ENCODE data around the gene DMBT1. TPM values are rescaled to one million over a fixed set of nuclear protein-coding genes. Genes with fewer than 3 reads are reported as not detected.

Gene DMBT1
- total and polyA plus RNA-seq, 2 donors (not counting 1 experiment from before 2014, with no cell fraction given): not detected

- 91% methylated on average over 11 of the region's 13 CpGs for WGBS (ENCODE audit: insufficient coverage)
- Histone ChIP-seq H4K20me1 (ENCODE audit: control insufficient read depth, insufficient read depth, low read length, poor library complexity, severe bottlenecking) (no peaks in the 10 kb centered on the region), H3K4me1 (ENCODE audit: control insufficient read depth in 2 of 2, insufficient read depth in 2 of 2, low read length in 2 of 2) (no peaks in the 10 kb centered on the region), H3K36me3 (replicated peaks in 1 of 2; ENCODE audit: control extremely low read depth in 1 of 2, control insufficient read depth in 1 of 2, extremely low read depth in 1 of 2, insufficient read depth in 2 of 2, low read length in 1 of 2) (no peaks in the 10 kb centered on the region), H2AFZ (ENCODE audit: insufficient read depth, low read depth, low read length, poor library complexity, severe bottlenecking) (no peak overlapping the region), H3K79me2 (ENCODE audit: control insufficient read depth, insufficient read depth, low read length) (no peaks in the 10 kb centered on the region), H3K27me3 (replicated peaks in 1 of 4; ENCODE audit: control extremely low read depth in 1 of 4, control insufficient read depth in 3 of 4, insufficient read depth in 4 of 4, low read length in 3 of 4) (no peaks in the 10 kb centered on the region), H3K9me3 (ENCODE audit: control extremely low read depth in 1 of 3, control insufficient read depth in 2 of 3, insufficient read depth in 1 of 3, low read length in 2 of 3) (peaks cover 0 to 5% (median 0%) of the 10 kb centered on the region in 3 donors), H3K4me3 (ENCODE audit: control extremely low read depth in 1 of 5, extremely low read depth in 1 of 5, insufficient read depth in 1 of 5, low read depth in 2 of 5, low read length in 4 of 5) (no peak overlapping the region), H3K9ac (ENCODE audit: low read length) (no peak overlapping the region), H3K4me2 (replicated peaks; ENCODE audit: low read depth, low read length, poor library complexity, severe bottlenecking) (no peak overlapping the region), H3K27ac (ENCODE audit: low read length in 2 of 2) (no peak overlapping the region)
- no peak overlapping the region for H3K4me3 Mint-ChIP-seq
- no peaks in the 10 kb centered on the region for H3K4me1 Mint-ChIP-seq
- TF ChIP-seq EZH2 (IDR thresholded peaks at IDR 0.05; ENCODE audit: borderline replicate concordance, insufficient read depth, low read depth, low read length, poor library complexity, severe bottlenecking) (no peak), CTCF (IDR thresholded peaks at IDR 0.05) (no peak)
- no peaks in the 10 kb centered on the region for H3K9me3 Mint-ChIP-seq (ENCODE audit: insufficient read depth)
- H3K27me3 Mint-ChIP-seq: no peaks in the 10 kb centered on the region
- CTCF ChIA-PET: no interaction called here
- DNase-seq (no peak), ATAC-seq (ENCODE audit: low read depth) (no peak)
- intact Hi-C loops (cut with micrococcal nuclease): no loop called here
- H3K27ac Mint-ChIP-seq: no peak overlapping the region
- POLR2A ChIA-PET: no interaction called here
Measured at GRCh38 chr10:122643931-122644534, 83.5 kb downstream of the DMBT1 start.

GRCh38 chr10:122646511-122647382 is 86.2 kb downstream of the DMBT1 start:
- Histone ChIP-seq H3K27ac (ENCODE audit: low read length in 2 of 2) (no peak overlapping the region), H3K4me2 (replicated peaks; ENCODE audit: low read depth, low read length, poor library complexity, severe bottlenecking) (no peak overlapping the region), H3K9me3 (ENCODE audit: control extremely low read depth in 1 of 3, control insufficient read depth in 2 of 3, insufficient read depth in 1 of 3, low read length in 2 of 3) (peaks cover 0 to 5% (median 0%) of the 10 kb centered on the region in 3 donors), H3K4me1 (ENCODE audit: control insufficient read depth in 2 of 2, insufficient read depth in 2 of 2, low read length in 2 of 2) (no peaks in the 10 kb centered on the region), H3K36me3 (replicated peaks in 1 of 2; ENCODE audit: control extremely low read depth in 1 of 2, control insufficient read depth in 1 of 2, extremely low read depth in 1 of 2, insufficient read depth in 2 of 2, low read length in 1 of 2) (no peaks in the 10 kb centered on the region), H3K9ac (ENCODE audit: low read length) (no peak overlapping the region), H4K20me1 (ENCODE audit: control insufficient read depth, insufficient read depth, low read length, poor library complexity, severe bottlenecking) (no peaks in the 10 kb centered on the region), H3K27me3 (replicated peaks in 1 of 4; ENCODE audit: control extremely low read depth in 1 of 4, control insufficient read depth in 3 of 4, insufficient read depth in 4 of 4, low read length in 3 of 4) (no peaks in the 10 kb centered on the region), H3K79me2 (ENCODE audit: control insufficient read depth, insufficient read depth, low read length) (no peaks in the 10 kb centered on the region), H2AFZ (ENCODE audit: insufficient read depth, low read depth, low read length, poor library complexity, severe bottlenecking) (no peak overlapping the region), H3K4me3 (ENCODE audit: control extremely low read depth in 1 of 5, extremely low read depth in 1 of 5, insufficient read depth in 1 of 5, low read depth in 2 of 5, low read length in 4 of 5) (no peak overlapping the region)
- Mint-ChIP-seq H3K9me3 (ENCODE audit: insufficient read depth) (no peaks in the 10 kb centered on the region), H3K4me1 (no peaks in the 10 kb centered on the region), H3K27ac (no peak overlapping the region), H3K4me3 (no peak overlapping the region), H3K27me3 (peaks cover 4% of the 10 kb centered on the region)
- ATAC-seq (ENCODE audit: low read depth) (no peak), DNase-seq (no peak)
- WGBS (ENCODE audit: insufficient coverage): 67% methylated on average over 6 of the region's 10 CpGs
- TF ChIP-seq CTCF (IDR thresholded peaks at IDR 0.05) (no peak), EZH2 (IDR thresholded peaks at IDR 0.05; ENCODE audit: borderline replicate concordance, insufficient read depth, low read depth, low read length, poor library complexity, severe bottlenecking) (no peak)
- intact Hi-C loops (cut with micrococcal nuclease): no loop called here
- CTCF ChIA-PET: no interaction called here
- POLR2A ChIA-PET: no interaction called here

Data from B cell (primary cell).